H1 (cell line): ENCODE measurements around the gene SEMA3E. TPM values are rescaled to one million over a fixed set of nuclear protein-coding genes. Genes with fewer than 3 reads are reported as not detected.

Experiments
- POLR2AphosphoS5 ChIP-seq: IDR thresholded peaks from 2 replicates; pipeline ENCODE4 v1.6.1; 2011; ENCODE audit warnings: low read depth, low read length
- polyA plus RNA-seq, 7 experiments: library from polyadenylated mRNA; depleted of rRNA in 3 of 7; stranded (reverse) in 5 of 7; unstranded in 2 of 7; fragments of >200 nt in 5 of 7; fragments of 200-250 nt in 2 of 7; gene quantifications; 1 replicate in 5 of 7; 2 replicates in 1 of 7; 4 replicates in 1 of 7; pipeline versions ENCODE4 v1.2.1 to v1.2.3, GENCODE V29; 2011 to 2013; ENCODE audit warnings: missing spikeins in 2 of 7, mixed read lengths in 2 of 7
- total RNA-seq: library from RNA; stranded (reverse); fragmentation: NEBNext Ultra II Directional; extraction: Animal tissue kit (Norgen Biotek cat#: 25700); gene quantifications from 2 replicates; pipeline ENCODE4 v1.2.1, GENCODE V29; 2021

Gene SEMA3E
- total and polyA plus RNA-seq, 2 of the 8 experiments (the other 6 are each of a cell fraction or from before 2014, with no cell fraction given) = 0.93 to 0.94 TPM

DNA sequence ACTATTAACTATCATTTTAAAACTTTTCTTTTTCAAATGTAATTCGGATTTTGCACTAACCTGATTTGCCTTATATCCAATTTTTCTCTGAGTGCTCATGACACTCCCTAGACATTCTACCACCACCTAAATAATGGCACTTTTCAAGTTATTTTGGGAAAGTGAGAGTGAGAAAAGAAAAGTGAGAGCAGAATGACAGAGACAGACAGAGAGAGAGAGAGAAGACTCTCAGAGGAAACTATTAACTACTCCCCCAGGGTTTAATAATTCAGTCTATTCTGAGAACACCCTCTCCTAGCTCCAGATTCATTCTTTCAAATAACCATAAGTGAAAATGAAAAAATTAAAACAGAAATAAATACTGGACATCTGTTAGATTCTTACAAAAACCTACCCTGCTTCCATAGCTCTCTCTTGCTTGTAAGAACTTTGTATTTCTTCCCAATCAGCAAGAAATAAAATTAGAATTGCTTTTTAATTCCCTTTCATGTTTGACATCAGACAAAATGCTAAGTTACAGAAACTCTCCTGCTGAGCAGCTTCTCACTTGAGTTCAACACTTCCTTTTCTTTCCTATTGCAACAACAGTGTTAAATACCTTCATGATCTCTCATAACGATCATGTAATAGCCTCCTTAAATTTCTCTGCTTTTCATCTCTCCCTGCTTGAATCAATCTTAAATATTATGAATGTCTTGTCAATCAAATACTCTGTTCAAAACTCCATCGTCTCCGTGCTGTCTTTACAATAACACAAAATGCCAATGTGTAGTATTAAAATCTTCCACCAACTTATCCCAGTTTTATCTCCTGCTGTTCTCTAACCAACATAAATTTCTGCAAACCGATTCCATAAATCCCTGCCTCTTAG is 191.7 kb downstream of the SEMA3E start (continued):
- no peak for TF ChIP-seq POLR2AphosphoS5
